Measurements from ENCODE around the gene LRP6. TPM values are rescaled to one million over a fixed set of nuclear protein-coding genes. Genes with fewer than 3 reads are reported as not detected.
A peak's percentile ranks its signal among the peaks of the same experiment; 100 is the strongest.

LRP6 gene
- total RNA-seq, 1 experiment from 2014 or later, result 62.4 TPM

GRCh38 chr12:12088761-12089160 is 178.1 kb downstream of the LRP6 start:
- H2BK20ac ChIP-seq (ENCODE audit: low read depth, low read length, poor library complexity, severe bottlenecking), result no peak overlapping the region
- no peaks in the 10 kb centered on the region for H4K20me1 ChIP-seq (ENCODE audit: control insufficient read depth, insufficient read depth, insufficient read length)
- H2AK5ac ChIP-seq (ENCODE audit: insufficient read length, low read length), result no peak overlapping the region
- no peaks in the 10 kb centered on the region for H3K9me3 ChIP-seq (ENCODE audit: control insufficient read depth, low read depth, low read length)
- no peak overlapping the region for H3K9ac ChIP-seq (ENCODE audit: extremely low read depth, insufficient read length, low read length)
- no peak overlapping the region for H2BK12ac ChIP-seq (ENCODE audit: insufficient read length, low read depth, low read length)
- peaks cover 30 to 36% of the 10 kb centered on the region in 2 experiments for H3K4me1 Mint-ChIP-seq
- no peaks in the 10 kb centered on the region for H3K27me3 ChIP-seq (ENCODE audit: insufficient read depth, low read length)
- no peaks in the 10 kb centered on the region for H3K9me3 Mint-ChIP-seq
- no peak overlapping the region for H3K4me3 Mint-ChIP-seq
- peak; percentile 18 for DNase-seq
- H3K79me1 ChIP-seq (ENCODE audit: insufficient read depth, low read depth, low read length, poor library complexity, severe bottlenecking), result no peaks in the 10 kb centered on the region
- no peaks in the 10 kb centered on the region for H3K23me2 ChIP-seq (ENCODE audit: insufficient read length, low read depth, low read length, poor library complexity, severe bottlenecking)
- H3K27ac Mint-ChIP-seq, result peak overlapping the region in 1 of 3 experiments; percentile 48; a peak in 1 of 7 replicates
- no peak overlapping the region for H3T11ph ChIP-seq (ENCODE audit: low read length)
- no peak overlapping the region for H3K18ac ChIP-seq (ENCODE audit: insufficient read length, low read depth, low read length)
- H2BK5ac ChIP-seq (ENCODE audit: insufficient read length, low read length), result no peak overlapping the region
- H3K36me3 Mint-ChIP-seq (ENCODE audit: insufficient read depth in 1 of 3, low read depth in 3 of 3), result peaks cover 0 to 2% (median 0%) of the 10 kb centered on the region in 3 experiments; a peak in 1 of 7 replicates
- no peak overlapping the region for H3K23ac ChIP-seq (ENCODE audit: insufficient read length, low read depth, low read length)
- H2BK120ac ChIP-seq (ENCODE audit: low read depth, low read length, poor library complexity, severe bottlenecking), result no peak overlapping the region
- H3K4me1 ChIP-seq (ENCODE audit: insufficient read depth, low read length), result peaks cover 10% of the 10 kb centered on the region; the same call in 1 of the 2 replicates
- no peak overlapping the region for H3K14ac ChIP-seq (ENCODE audit: insufficient read depth, low read length)
- H2BK15ac ChIP-seq (ENCODE audit: low read depth, low read length), result no peak overlapping the region
- no peak overlapping the region for H3K56ac ChIP-seq (ENCODE audit: insufficient read length, low read depth, low read length)
- no peaks in the 10 kb centered on the region for H3K27me3 Mint-ChIP-seq (ENCODE audit: low read depth)
- WGBS (ENCODE audit: extremely low coverage, insufficient read length, low lambda C conversion rate), result no CpG with 5 or more reads among the region's 9 CpGs
- no peak overlapping the region for H3K4me2 ChIP-seq (ENCODE audit: insufficient read depth, insufficient read length, low read length)
- no peak overlapping the region for H4K91ac ChIP-seq (ENCODE audit: insufficient read length, low read depth, low read length)
- no peak overlapping the region for H4K5ac ChIP-seq (ENCODE audit: insufficient read length, low read depth, low read length)
- H4K8ac ChIP-seq (replicated peaks; ENCODE audit: insufficient read length, low read depth, low read length), result no peak overlapping the region
- no peak overlapping the region for H3K4ac ChIP-seq (ENCODE audit: low read depth, low read length)
- no peak overlapping the region for H3K27ac ChIP-seq (ENCODE audit: insufficient read length, low read depth, low read length)
- TF ChIP-seq CTCF (conservative IDR thresholded peaks at IDR 0.05), result no peak
- no peaks in the 10 kb centered on the region for H3K79me2 ChIP-seq (ENCODE audit: insufficient read depth, low read length)
- H2AFZ ChIP-seq (ENCODE audit: low read length), result no peak overlapping the region
